Measurements from ENCODE around the gene ZDHHC8.

Gene ZDHHC8

GRCh38 chr22:20186183-20186870 is 54.7 kb downstream of the ZDHHC8 start:
- TF ChIP-seq CTCF (IDR thresholded peaks at IDR 0.05; ENCODE audit: borderline replicate concordance, control extremely low read depth, extremely low read depth, insufficient read depth, missing control alignments), result no peak
- in situ Hi-C loops (cut with MboI; ENCODE audit: low sequenced_read_pairs, unreplicated experiment), result no loop called here
- no peak for DNase-seq (ENCODE audit: low spot score)

GRCh38 chr22:20186871-20187546 is 55.4 kb downstream of the ZDHHC8 start:
- no peak for TF ChIP-seq CTCF (IDR thresholded peaks at IDR 0.05; ENCODE audit: borderline replicate concordance, control extremely low read depth, extremely low read depth, insufficient read depth, missing control alignments)
- in situ Hi-C loops (cut with MboI; ENCODE audit: low sequenced_read_pairs, unreplicated experiment), result no loop called here
- DNase-seq (ENCODE audit: low spot score), result no peak

- no peak for DNase-seq (ENCODE audit: low spot score)
- no peak for TF ChIP-seq CTCF (IDR thresholded peaks at IDR 0.05; ENCODE audit: borderline replicate concordance, control extremely low read depth, extremely low read depth, insufficient read depth, missing control alignments)
- in situ Hi-C loops (cut with MboI; ENCODE audit: low sequenced_read_pairs, unreplicated experiment), result no loop called here
Measured at GRCh38 chr22:20187777-20188566, 56.4 kb downstream of the ZDHHC8 start.

GRCh38 chr22:20188567-20188877 is 56.9 kb downstream of the ZDHHC8 start:
- TF ChIP-seq CTCF (IDR thresholded peaks at IDR 0.05; ENCODE audit: borderline replicate concordance, control extremely low read depth, extremely low read depth, insufficient read depth, missing control alignments), result no peak
- in situ Hi-C loops (cut with MboI; ENCODE audit: low sequenced_read_pairs, unreplicated experiment), result no loop called here
- no peak for DNase-seq (ENCODE audit: low spot score)

DNA sequence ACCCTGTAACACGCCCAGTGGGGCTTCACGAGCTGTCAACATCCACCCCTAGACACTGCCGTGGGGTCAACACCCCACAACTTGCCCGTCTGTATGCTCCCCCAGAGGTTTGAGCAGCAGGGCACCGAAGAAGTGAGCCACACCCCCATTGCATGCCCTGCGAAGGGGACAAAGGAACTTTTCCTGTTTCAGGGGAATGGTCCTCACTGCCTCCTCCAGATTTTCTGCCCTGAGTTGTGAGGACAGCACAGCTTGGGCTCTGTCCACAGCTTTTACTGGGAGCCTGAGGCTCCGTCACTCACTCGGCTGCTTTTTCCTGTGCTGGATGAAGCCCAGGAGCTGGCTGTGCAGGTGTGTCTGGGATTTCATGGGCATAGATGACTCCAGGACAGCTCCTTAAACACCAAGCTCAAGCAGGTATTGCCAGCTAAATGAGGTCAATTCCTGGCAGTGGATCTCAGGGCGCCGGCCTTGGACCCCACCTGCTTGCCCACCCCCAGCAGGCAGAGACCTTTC is 59.5 kb downstream of the ZDHHC8 start:
- no peak for TF ChIP-seq CTCF (IDR thresholded peaks at IDR 0.05; ENCODE audit: borderline replicate concordance, control extremely low read depth, extremely low read depth, insufficient read depth, missing control alignments)
- in situ Hi-C loops (cut with MboI; ENCODE audit: low sequenced_read_pairs, unreplicated experiment), result no loop called here
- no peak for DNase-seq (ENCODE audit: low spot score)

DNA sequence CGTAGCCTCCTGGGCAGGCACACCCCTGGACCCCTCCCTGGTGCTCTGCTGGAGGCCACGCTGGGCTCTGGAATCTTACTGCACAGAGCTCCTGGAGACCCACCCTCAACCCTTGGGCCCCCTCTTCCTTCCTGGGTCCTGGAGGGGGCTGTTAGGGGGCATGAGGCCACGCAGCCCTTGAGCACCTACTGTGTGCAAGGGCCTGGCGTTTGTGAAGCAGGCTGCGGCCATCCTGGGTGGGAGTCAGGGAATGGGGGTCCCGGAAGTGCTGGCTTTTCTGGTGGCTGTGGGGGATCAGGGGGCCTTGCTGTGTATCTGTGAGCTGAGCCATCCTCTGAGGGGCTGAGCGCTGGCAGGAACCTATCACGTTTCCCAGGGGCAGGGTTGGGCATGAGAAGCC is 60.2 kb downstream of the ZDHHC8 start:
- no peak for TF ChIP-seq CTCF (IDR thresholded peaks at IDR 0.05; ENCODE audit: borderline replicate concordance, control extremely low read depth, extremely low read depth, insufficient read depth, missing control alignments)
- no peak for DNase-seq (ENCODE audit: low spot score)

More for the DNA sequence above, 60.2 kb downstream of the ZDHHC8 start:
- in situ Hi-C loops (cut with MboI; ENCODE audit: low sequenced_read_pairs, unreplicated experiment), result no loop called here

Measured in GM13976 (cell line).